A549 (cell line): ENCODE results near the gene GRIN2D.

Experiments used
- EP300 ChIP-seq, 2 experiments: fragments of >200 bp; sonication (Bioruptor Twin); formaldehyde crosslinking; IDR thresholded peaks; 2 replicates in 1 of 2; 3 replicates in 1 of 2; pipeline ENCODE4 v1.6.1; 2016 to 2017
- JUN ChIP-seq, 2 experiments: fragments of >200 bp; sonication (Bioruptor Twin); formaldehyde crosslinking; IDR thresholded peaks; 2 replicates in 1 of 2; 3 replicates in 1 of 2; pipeline ENCODE4 v1.6.1; 2016 to 2017
- MYC ChIP-seq: IDR thresholded peaks from 2 replicates; pipeline ENCODE4 v1.6.1; 2012; ENCODE audit warnings: mild to moderate bottlenecking, inconsistent platforms, low read length, improper control_type of control experiment, borderline replicate concordance
- POLR2A ChIP-seq: IDR thresholded peaks from 2 replicates; pipeline ENCODE4 v1.6.1; 2012; ENCODE audit warnings: mild to moderate bottlenecking, low read length
- TF ChIP-seq, protein P1 (sequence below): fragments of >200 bp; sonication (Bioruptor Twin); formaldehyde crosslinking; IDR thresholded peaks from 3 replicates; pipeline ENCODE4 v1.5.1; 2016
- TF ChIP-seq, protein P2 (sequence below): IDR thresholded peaks from 2 replicates; pipeline ENCODE4 v1.6.1; 2012
- TF ChIP-seq, protein P3 (sequence below): IDR thresholded peaks from 2 replicates; pipeline ENCODE4 v1.6.1; 2012; ENCODE audit warnings: low read depth, borderline replicate concordance
- TF ChIP-seq, protein P4 (sequence below): fragments of 200-600 bp; sonication (generic); IDR thresholded peaks from 2 replicates; pipeline ENCODE4 v1.6.1; 2016; ENCODE audit warnings: antibody characterized with exemption, mild to moderate bottlenecking, moderate library complexity
- TF ChIP-seq, protein P5 (sequence below): IDR thresholded peaks from 2 replicates; pipeline ENCODE4 v1.6.1; 2012

DNA sequence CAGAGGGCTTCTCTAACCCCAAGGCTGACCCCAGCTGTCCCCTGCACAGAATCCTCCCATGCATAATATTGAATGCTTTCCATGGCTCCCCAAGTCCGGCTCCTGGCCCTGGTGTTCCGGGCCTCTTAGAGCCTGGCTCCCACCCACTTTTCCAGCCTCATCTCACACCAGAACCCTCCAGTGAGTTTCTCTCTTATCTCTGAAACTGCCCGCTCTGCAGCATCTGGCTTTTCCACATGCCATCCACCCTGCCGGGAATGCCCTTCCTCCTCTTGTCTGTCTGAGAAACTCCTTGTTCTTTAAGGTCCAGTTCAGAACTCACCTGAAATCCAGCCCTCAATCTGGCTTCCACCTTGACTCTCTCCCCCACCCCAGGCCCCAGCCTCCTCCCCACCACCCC lies 22.5 kb upstream of the GRIN2D start:
- TF ChIP-seq, protein P1, sequence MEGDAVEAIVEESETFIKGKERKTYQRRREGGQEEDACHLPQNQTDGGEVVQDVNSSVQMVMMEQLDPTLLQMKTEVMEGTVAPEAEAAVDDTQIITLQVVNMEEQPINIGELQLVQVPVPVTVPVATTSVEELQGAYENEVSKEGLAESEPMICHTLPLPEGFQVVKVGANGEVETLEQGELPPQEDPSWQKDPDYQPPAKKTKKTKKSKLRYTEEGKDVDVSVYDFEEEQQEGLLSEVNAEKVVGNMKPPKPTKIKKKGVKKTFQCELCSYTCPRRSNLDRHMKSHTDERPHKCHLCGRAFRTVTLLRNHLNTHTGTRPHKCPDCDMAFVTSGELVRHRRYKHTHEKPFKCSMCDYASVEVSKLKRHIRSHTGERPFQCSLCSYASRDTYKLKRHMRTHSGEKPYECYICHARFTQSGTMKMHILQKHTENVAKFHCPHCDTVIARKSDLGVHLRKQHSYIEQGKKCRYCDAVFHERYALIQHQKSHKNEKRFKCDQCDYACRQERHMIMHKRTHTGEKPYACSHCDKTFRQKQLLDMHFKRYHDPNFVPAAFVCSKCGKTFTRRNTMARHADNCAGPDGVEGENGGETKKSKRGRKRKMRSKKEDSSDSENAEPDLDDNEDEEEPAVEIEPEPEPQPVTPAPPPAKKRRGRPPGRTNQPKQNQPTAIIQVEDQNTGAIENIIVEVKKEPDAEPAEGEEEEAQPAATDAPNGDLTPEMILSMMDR, result no peak
- no peak for TF ChIP-seq POLR2A
- TF ChIP-seq, protein P2, sequence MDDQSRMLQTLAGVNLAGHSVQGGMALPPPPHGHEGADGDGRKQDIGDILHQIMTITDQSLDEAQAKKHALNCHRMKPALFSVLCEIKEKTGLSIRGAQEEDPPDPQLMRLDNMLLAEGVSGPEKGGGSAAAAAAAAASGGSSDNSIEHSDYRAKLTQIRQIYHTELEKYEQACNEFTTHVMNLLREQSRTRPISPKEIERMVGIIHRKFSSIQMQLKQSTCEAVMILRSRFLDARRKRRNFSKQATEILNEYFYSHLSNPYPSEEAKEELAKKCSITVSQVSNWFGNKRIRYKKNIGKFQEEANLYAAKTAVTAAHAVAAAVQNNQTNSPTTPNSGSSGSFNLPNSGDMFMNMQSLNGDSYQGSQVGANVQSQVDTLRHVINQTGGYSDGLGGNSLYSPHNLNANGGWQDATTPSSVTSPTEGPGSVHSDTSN, result no peak
- TF ChIP-seq JUN (IDR thresholded peaks at IDR 0.05), result no peak
- TF ChIP-seq, protein P3, sequence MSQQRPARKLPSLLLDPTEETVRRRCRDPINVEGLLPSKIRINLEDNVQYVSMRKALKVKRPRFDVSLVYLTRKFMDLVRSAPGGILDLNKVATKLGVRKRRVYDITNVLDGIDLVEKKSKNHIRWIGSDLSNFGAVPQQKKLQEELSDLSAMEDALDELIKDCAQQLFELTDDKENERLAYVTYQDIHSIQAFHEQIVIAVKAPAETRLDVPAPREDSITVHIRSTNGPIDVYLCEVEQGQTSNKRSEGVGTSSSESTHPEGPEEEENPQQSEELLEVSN, result no peak
- TF ChIP-seq MYC, result no peak
- TF ChIP-seq, protein P4, sequence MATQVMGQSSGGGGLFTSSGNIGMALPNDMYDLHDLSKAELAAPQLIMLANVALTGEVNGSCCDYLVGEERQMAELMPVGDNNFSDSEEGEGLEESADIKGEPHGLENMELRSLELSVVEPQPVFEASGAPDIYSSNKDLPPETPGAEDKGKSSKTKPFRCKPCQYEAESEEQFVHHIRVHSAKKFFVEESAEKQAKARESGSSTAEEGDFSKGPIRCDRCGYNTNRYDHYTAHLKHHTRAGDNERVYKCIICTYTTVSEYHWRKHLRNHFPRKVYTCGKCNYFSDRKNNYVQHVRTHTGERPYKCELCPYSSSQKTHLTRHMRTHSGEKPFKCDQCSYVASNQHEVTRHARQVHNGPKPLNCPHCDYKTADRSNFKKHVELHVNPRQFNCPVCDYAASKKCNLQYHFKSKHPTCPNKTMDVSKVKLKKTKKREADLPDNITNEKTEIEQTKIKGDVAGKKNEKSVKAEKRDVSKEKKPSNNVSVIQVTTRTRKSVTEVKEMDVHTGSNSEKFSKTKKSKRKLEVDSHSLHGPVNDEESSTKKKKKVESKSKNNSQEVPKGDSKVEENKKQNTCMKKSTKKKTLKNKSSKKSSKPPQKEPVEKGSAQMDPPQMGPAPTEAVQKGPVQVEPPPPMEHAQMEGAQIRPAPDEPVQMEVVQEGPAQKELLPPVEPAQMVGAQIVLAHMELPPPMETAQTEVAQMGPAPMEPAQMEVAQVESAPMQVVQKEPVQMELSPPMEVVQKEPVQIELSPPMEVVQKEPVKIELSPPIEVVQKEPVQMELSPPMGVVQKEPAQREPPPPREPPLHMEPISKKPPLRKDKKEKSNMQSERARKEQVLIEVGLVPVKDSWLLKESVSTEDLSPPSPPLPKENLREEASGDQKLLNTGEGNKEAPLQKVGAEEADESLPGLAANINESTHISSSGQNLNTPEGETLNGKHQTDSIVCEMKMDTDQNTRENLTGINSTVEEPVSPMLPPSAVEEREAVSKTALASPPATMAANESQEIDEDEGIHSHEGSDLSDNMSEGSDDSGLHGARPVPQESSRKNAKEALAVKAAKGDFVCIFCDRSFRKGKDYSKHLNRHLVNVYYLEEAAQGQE, result no peak
- TF ChIP-seq, protein P5, sequence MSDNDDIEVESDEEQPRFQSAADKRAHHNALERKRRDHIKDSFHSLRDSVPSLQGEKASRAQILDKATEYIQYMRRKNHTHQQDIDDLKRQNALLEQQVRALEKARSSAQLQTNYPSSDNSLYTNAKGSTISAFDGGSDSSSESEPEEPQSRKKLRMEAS, result no peak
- TF ChIP-seq EP300 (IDR thresholded peaks at IDR 0.05), result no peak
